HCT116 (cell line): ENCODE data around the gene THOC2. TPM values are rescaled to one million over a fixed set of nuclear protein-coding genes. Genes with fewer than 3 reads are reported as not detected.

ENCODE experiments used
- ATAC-seq: fragments of 200-7000 bp; cut with Tn5 transposase; 2 replicates; pipeline ENCODE4 v1.9.1; 2020; ENCODE audit warnings: mild to moderate bottlenecking, moderate library complexity
- BruUV-seq: library from RNA; stranded (reverse); fragments of 400-500 nt; replicated peaks from 2 replicates; lab custom pipeline; 2021; lab: Mats Ljungman, UMichigan
- CTCF ChIA-PET: fragments of 300-600 bp; sonication (Branson Sonifier 250); formaldehyde crosslinking; loops from one replicate; lab custom pipeline; 2021; ENCODE audit warnings: antibody characterized with exemption; lab: Charles Lee
- POLR2A ChIA-PET: fragments of 300-600, 350-600 bp; sonication (Branson Sonifier 250); formaldehyde crosslinking; loops from one replicate; lab custom pipeline; 2021; ENCODE audit warnings: antibody characterized with exemption; lab: Charles Lee
- RAD21 ChIA-PET, 2 experiments: fragments of 300-600 bp; sonication (Branson Sonifier 250); formaldehyde crosslinking; loops; one replicate each; lab custom pipeline; 2023; ENCODE audit warnings: low total read pairs in 2 of 2; ENCODE audit not compliant: uncharacterized antibody in 2 of 2, unreplicated experiment in 2 of 2, low non-redundant PET in 1 of 2; lab: Charles Lee
- DNase-seq: peaks from one replicate; pipeline ENCODE4 v3.0.0-alpha.2; 2010; ENCODE audit warnings: low read depth, low spot score
- H2AFZ ChIP-seq: fragments of 200-600 bp; shearing (Covaris generic), sonication (generic); 2 replicates; pipeline ENCODE4 v1.6.1; 2017; ENCODE audit warnings: low read depth, mixed run types, mixed read lengths, antibody characterized with exemption, low read length; ENCODE audit not compliant: poor library complexity, severe bottlenecking
- H3K27ac ChIP-seq: 2 replicates; pipeline ENCODE4 v1.5.1; 2012; ENCODE audit warnings: low read depth, low read length
- H3K27me3 ChIP-seq: fragments of 200-600 bp; sonication (generic); 2 replicates; pipeline ENCODE4 v1.6.1; 2016; ENCODE audit warnings: mixed run types, low read length, mixed read lengths; ENCODE audit not compliant: insufficient read depth
- H3K36me3 ChIP-seq, 2 experiments: fragments of 200-500 bp in 1 of 2; fragments of 200-600 bp in 1 of 2; sonication (Bioruptor generic) in 1 of 2; sonication (generic) in 1 of 2; 2 replicates each; pipeline versions ENCODE4 v1.5.1 to v1.6.1; 2014 to 2016; ENCODE audit warnings: low read length in 2 of 2, inconsistent platforms in 1 of 2, mixed read lengths in 1 of 2, mixed run types in 1 of 2; ENCODE audit not compliant: insufficient read depth in 2 of 2, control insufficient read depth in 1 of 2
- H3K4me1 ChIP-seq, 2 experiments: fragments of 200-600 bp in 1 of 2; sonication (generic) in 1 of 2; 2 replicates each; pipeline versions ENCODE4 v1.5.1 to v1.6.1; 2012 to 2017; ENCODE audit warnings: low read length in 2 of 2, inconsistent platforms in 1 of 2, mild to moderate bottlenecking in 1 of 2, mixed read lengths in 1 of 2, mixed run types in 1 of 2, moderate library complexity in 1 of 2; ENCODE audit not compliant: insufficient read depth in 2 of 2, control insufficient read depth in 1 of 2
- H3K4me2 ChIP-seq: fragments of 200-600 bp; sonication (generic); 2 replicates; pipeline ENCODE4 v1.6.1; 2017; ENCODE audit warnings: mixed run types, low read length, mixed read lengths
- H3K4me3 ChIP-seq, 2 experiments: fragments of 200-600 bp in 1 of 2; sonication (generic) in 1 of 2; replicated peaks in 1 of 2; 2 replicates each; pipeline ENCODE4 v1.5.1; 2011 to 2016; ENCODE audit warnings: low read length in 2 of 2, control low read depth in 1 of 2, low read depth in 1 of 2, mild to moderate bottlenecking in 1 of 2, mixed read lengths in 1 of 2, mixed run types in 1 of 2
- H3K79me2 ChIP-seq: fragments of 200-600 bp; sonication (generic); 2 replicates; pipeline ENCODE4 v1.6.1; 2017; ENCODE audit warnings: mild to moderate bottlenecking, mixed run types, low read length, moderate library complexity, mixed read lengths; ENCODE audit not compliant: insufficient read depth
- H3K9ac ChIP-seq: fragments of 200-600 bp; sonication (generic); 2 replicates; pipeline ENCODE4 v1.6.1; 2016; ENCODE audit warnings: low read length, mixed read lengths
- H3K9me2 ChIP-seq: fragments of 200-600 bp; sonication (generic), shearing (Covaris generic); 2 replicates; pipeline ENCODE4 v1.6.1; 2017; ENCODE audit warnings: mixed run types, mild to moderate bottlenecking, moderate library complexity; ENCODE audit not compliant: insufficient read depth
- H3K9me3 ChIP-seq, 2 experiments: fragments of 200-500 bp in 1 of 2; fragments of 200-600 bp in 1 of 2; sonication (Bioruptor generic) in 1 of 2; sonication (generic) in 1 of 2; 2 replicates each; pipeline ENCODE4 v1.6.1; 2014 to 2017; ENCODE audit warnings: low read length in 2 of 2, mixed read lengths in 2 of 2, inconsistent platforms in 1 of 2, low read depth in 1 of 2, mild to moderate bottlenecking in 1 of 2, mixed run types in 1 of 2, moderate library complexity in 1 of 2; ENCODE audit not compliant: control insufficient read depth in 1 of 2, insufficient read depth in 1 of 2
- H4K20me1 ChIP-seq: fragments of 200-600 bp; sonication (generic), shearing (Covaris generic); 2 replicates; pipeline ENCODE4 v1.6.1; 2017; ENCODE audit warnings: mixed run types, mild to moderate bottlenecking, moderate library complexity; ENCODE audit not compliant: insufficient read depth
- EGR1 ChIP-seq: IDR thresholded peaks from 2 replicates; pipeline ENCODE4 v1.6.1; 2012; ENCODE audit warnings: low read depth
- ELF1 ChIP-seq: IDR thresholded peaks from 2 replicates; pipeline ENCODE4 v1.6.1; 2012; ENCODE audit warnings: low read depth, borderline replicate concordance
- EZH2 ChIP-seq: fragments of 200-600 bp; sonication (generic); IDR thresholded peaks from 2 replicates; pipeline ENCODE4 v1.6.1; 2017; ENCODE audit warnings: antibody characterized with exemption, mixed run types
- EZH2phosphoT487 ChIP-seq: fragments of 200-600 bp; IDR thresholded peaks from 2 replicates; pipeline ENCODE4 v1.6.1; 2018; ENCODE audit warnings: antibody characterized with exemption, borderline replicate concordance
- POLR2A ChIP-seq: IDR thresholded peaks from 2 replicates; pipeline ENCODE4 v1.7.0; 2011; ENCODE audit warnings: borderline replicate concordance; ENCODE audit not compliant: insufficient read depth, insufficient read length; ENCODE audit errors: extremely low read depth
- POLR2AphosphoS5 ChIP-seq: IDR thresholded peaks from 2 replicates; pipeline ENCODE4 v1.6.1; 2011; ENCODE audit warnings: mild to moderate bottlenecking, low read depth, low read length, moderate library complexity
- RAD21 ChIP-seq: IDR thresholded peaks from 2 replicates; pipeline ENCODE4 v1.6.1; 2012; ENCODE audit warnings: low read depth, mild to moderate bottlenecking
- SIN3A ChIP-seq: IDR thresholded peaks from 2 replicates; pipeline ENCODE4 v1.6.1; 2012; ENCODE audit warnings: low read depth
- SRF ChIP-seq: IDR thresholded peaks from 2 replicates; pipeline ENCODE4 v1.6.1; 2012; ENCODE audit warnings: low read depth
- TCF7L2 ChIP-seq: IDR thresholded peaks from 2 replicates; pipeline ENCODE4 v1.7.0; 2011; ENCODE audit warnings: borderline replicate concordance, inconsistent platforms; ENCODE audit not compliant: insufficient read depth, insufficient read length; ENCODE audit errors: extremely low read depth
- YY1 ChIP-seq: IDR thresholded peaks from 2 replicates; pipeline ENCODE4 v1.6.1; 2011; ENCODE audit warnings: low read length, low read depth, moderate library complexity, mild to moderate bottlenecking; ENCODE audit not compliant: insufficient replicate concordance; ENCODE audit errors: extremely low read depth
- ZFX ChIP-seq: fragments of 450-650 bp; IDR thresholded peaks from 2 replicates; pipeline ENCODE4 v1.6.1; 2017
- ZNF274 ChIP-seq: fragments of 200-500 bp; sonication (Bioruptor generic); IDR thresholded peaks from 2 replicates; pipeline ENCODE4 v1.6.1; 2014; ENCODE audit warnings: mild to moderate bottlenecking, low read depth, low read length, inconsistent platforms
- intact Hi-C: fragments of 100-400 bp; cut with micrococcal nuclease; formaldehyde crosslinking; loops from 2 replicates; pipeline ENCODE4 v1.10.0; 2022
- total RNA-seq: library from RNA; stranded (reverse); gene quantifications from one replicate; pipeline ENCODE4 v1.2.1, GENCODE V29; 2021; ENCODE audit not compliant: unreplicated experiment
- TF ChIP-seq, protein P1 (sequence below): IDR thresholded peaks from 2 replicates; pipeline ENCODE4 v1.6.1; 2012
- TF ChIP-seq, protein P2 (sequence below): IDR thresholded peaks from 2 replicates; pipeline ENCODE4 v1.6.1; 2012; ENCODE audit warnings: low read depth
- TF ChIP-seq, protein P3 (sequence below), 3 experiments: fragments of 200-600 bp in 1 of 3; sonication (generic) in 1 of 3; IDR thresholded peaks in 2 of 3; conservative IDR thresholded peaks in 1 of 3; 2 replicates each; pipeline ENCODE4 v1.5.1; 2012 to 2017; ENCODE audit warnings: low read depth in 2 of 3, low read length in 2 of 3, antibody characterized with exemption in 1 of 3, borderline replicate concordance in 1 of 3, control low read depth in 1 of 3, mild to moderate bottlenecking in 1 of 3, mixed read lengths in 1 of 3, mixed run types in 1 of 3, moderate library complexity in 1 of 3; ENCODE audit not compliant: insufficient read depth in 1 of 3
- TF ChIP-seq, protein P4 (sequence below): IDR thresholded peaks from 2 replicates; pipeline ENCODE4 v1.6.1; 2011; ENCODE audit warnings: mild to moderate bottlenecking, low read length, moderate library complexity; ENCODE audit not compliant: insufficient replicate concordance; ENCODE audit errors: extremely low read depth

THOC2 gene
- total RNA-seq, 1 experiment from 2014 or later: 85.3 TPM

- no peaks in the 10 kb centered on the region for H3K9me3 ChIP-seq
- H3K36me3 ChIP-seq: no peaks in the 10 kb centered on the region; a peak in 1 of 4 replicates
- no peaks in the 10 kb centered on the region for H3K27me3 ChIP-seq
- ATAC-seq (no peak), DNase-seq (no peak)
- TF ChIP-seq RAD21: no peak
- no peak for TF ChIP-seq TCF7L2
- no peak for TF ChIP-seq POLR2AphosphoS5
- no peak for TF ChIP-seq SRF
- TF ChIP-seq EZH2: no peak
- no peak for TF ChIP-seq SIN3A
- TF ChIP-seq YY1: no peak
- no peak for TF ChIP-seq ELF1
- TF ChIP-seq POLR2A: no peak
- no peak for TF ChIP-seq EGR1
- TF ChIP-seq, protein P1, sequence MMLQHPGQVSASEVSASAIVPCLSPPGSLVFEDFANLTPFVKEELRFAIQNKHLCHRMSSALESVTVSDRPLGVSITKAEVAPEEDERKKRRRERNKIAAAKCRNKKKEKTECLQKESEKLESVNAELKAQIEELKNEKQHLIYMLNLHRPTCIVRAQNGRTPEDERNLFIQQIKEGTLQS: no peak
- no peak for TF ChIP-seq ZNF274
- TF ChIP-seq, protein P2, sequence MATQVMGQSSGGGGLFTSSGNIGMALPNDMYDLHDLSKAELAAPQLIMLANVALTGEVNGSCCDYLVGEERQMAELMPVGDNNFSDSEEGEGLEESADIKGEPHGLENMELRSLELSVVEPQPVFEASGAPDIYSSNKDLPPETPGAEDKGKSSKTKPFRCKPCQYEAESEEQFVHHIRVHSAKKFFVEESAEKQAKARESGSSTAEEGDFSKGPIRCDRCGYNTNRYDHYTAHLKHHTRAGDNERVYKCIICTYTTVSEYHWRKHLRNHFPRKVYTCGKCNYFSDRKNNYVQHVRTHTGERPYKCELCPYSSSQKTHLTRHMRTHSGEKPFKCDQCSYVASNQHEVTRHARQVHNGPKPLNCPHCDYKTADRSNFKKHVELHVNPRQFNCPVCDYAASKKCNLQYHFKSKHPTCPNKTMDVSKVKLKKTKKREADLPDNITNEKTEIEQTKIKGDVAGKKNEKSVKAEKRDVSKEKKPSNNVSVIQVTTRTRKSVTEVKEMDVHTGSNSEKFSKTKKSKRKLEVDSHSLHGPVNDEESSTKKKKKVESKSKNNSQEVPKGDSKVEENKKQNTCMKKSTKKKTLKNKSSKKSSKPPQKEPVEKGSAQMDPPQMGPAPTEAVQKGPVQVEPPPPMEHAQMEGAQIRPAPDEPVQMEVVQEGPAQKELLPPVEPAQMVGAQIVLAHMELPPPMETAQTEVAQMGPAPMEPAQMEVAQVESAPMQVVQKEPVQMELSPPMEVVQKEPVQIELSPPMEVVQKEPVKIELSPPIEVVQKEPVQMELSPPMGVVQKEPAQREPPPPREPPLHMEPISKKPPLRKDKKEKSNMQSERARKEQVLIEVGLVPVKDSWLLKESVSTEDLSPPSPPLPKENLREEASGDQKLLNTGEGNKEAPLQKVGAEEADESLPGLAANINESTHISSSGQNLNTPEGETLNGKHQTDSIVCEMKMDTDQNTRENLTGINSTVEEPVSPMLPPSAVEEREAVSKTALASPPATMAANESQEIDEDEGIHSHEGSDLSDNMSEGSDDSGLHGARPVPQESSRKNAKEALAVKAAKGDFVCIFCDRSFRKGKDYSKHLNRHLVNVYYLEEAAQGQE: no peak
- TF ChIP-seq, protein P3, sequence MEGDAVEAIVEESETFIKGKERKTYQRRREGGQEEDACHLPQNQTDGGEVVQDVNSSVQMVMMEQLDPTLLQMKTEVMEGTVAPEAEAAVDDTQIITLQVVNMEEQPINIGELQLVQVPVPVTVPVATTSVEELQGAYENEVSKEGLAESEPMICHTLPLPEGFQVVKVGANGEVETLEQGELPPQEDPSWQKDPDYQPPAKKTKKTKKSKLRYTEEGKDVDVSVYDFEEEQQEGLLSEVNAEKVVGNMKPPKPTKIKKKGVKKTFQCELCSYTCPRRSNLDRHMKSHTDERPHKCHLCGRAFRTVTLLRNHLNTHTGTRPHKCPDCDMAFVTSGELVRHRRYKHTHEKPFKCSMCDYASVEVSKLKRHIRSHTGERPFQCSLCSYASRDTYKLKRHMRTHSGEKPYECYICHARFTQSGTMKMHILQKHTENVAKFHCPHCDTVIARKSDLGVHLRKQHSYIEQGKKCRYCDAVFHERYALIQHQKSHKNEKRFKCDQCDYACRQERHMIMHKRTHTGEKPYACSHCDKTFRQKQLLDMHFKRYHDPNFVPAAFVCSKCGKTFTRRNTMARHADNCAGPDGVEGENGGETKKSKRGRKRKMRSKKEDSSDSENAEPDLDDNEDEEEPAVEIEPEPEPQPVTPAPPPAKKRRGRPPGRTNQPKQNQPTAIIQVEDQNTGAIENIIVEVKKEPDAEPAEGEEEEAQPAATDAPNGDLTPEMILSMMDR (IDR thresholded peaks at IDR 0.05 in 2 of 3, conservative IDR thresholded peaks at IDR 0.05 in 1 of 3; ENCODE audit: borderline replicate concordance in 1 of 3, insufficient read depth in 1 of 3, low read depth in 2 of 3, low read length in 2 of 3): no peak
- TF ChIP-seq EZH2phosphoT487: no peak
- TF ChIP-seq, protein P4, sequence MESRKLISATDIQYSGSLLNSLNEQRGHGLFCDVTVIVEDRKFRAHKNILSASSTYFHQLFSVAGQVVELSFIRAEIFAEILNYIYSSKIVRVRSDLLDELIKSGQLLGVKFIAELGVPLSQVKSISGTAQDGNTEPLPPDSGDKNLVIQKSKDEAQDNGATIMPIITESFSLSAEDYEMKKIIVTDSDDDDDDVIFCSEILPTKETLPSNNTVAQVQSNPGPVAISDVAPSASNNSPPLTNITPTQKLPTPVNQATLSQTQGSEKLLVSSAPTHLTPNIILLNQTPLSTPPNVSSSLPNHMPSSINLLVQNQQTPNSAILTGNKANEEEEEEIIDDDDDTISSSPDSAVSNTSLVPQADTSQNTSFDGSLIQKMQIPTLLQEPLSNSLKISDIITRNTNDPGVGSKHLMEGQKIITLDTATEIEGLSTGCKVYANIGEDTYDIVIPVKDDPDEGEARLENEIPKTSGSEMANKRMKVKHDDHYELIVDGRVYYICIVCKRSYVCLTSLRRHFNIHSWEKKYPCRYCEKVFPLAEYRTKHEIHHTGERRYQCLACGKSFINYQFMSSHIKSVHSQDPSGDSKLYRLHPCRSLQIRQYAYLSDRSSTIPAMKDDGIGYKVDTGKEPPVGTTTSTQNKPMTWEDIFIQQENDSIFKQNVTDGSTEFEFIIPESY: no peak
- no peak for TF ChIP-seq ZFX
- no peaks in the 10 kb centered on the region for H4K20me1 ChIP-seq
- no peak overlapping the region for H3K27ac ChIP-seq
- intact Hi-C loops: no loop called here
- no TSS peak for BruUV-seq
- no peaks in the 10 kb centered on the region for H3K9me2 ChIP-seq
- H3K79me2 ChIP-seq: 0 out of 2 replicates have a peak, but pooled peaks cover 5% of the 10 kb centered on the region
- CTCF ChIA-PET: no interaction called here
- RAD21 ChIA-PET: no interaction called here
- no peak overlapping the region for H3K4me3 ChIP-seq
- H3K4me1 ChIP-seq: no peaks in the 10 kb centered on the region
- no peak overlapping the region for H3K9ac ChIP-seq
- POLR2A ChIA-PET: no interaction called here
- H3K4me2 ChIP-seq: no peak overlapping the region
- no peak overlapping the region for H2AFZ ChIP-seq
These were observed 121.9 kb downstream of the THOC2 start for GRCh38 chrX:123610915-123611314.
